HG03457 (cell line): ENCODE results near the gene SRD5A3.

Experiments used
- ATAC-seq: cut with Tn5 transposase; IDR thresholded peaks from one replicate; pipeline ENCODE4 v1.9.1; 2021; ENCODE audit warnings: moderate number of reproducible peaks; ENCODE audit not compliant: unreplicated experiment

SRD5A3 gene

GRCh38 chr4:55345980-55346850 is at the start of gene SRD5A3:
TSS of gene SRD5A3 (plus strand) at chr4:55346242. CDS start at chr4:55346337, 95 bp downstream.
- peak; percentile 94 for ATAC-seq

DNA sequence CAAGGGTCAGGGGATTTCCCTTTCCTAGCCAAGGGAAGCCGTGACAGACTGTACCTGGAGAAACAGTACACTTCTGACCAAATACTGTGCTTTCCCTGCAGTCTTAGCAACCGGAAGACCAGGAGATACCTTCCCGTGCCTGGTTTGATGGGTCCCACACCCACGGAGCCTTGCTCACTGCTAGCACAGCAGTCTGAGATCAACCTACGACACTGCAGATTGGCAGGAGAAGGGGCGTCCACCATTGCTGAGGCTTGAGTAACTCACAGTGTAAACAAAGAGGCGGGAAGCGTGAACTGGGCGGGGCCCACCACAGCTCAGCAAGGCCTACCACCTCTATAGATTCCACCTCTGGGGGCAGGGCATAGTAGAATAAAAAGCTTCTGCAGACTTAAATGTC is 48.7 kb upstream of the SRD5A3 start:
- no peak for ATAC-seq

GRCh38 chr4:55303760-55304165 is 42.3 kb upstream of the SRD5A3 start:
- no peak for ATAC-seq

DNA sequence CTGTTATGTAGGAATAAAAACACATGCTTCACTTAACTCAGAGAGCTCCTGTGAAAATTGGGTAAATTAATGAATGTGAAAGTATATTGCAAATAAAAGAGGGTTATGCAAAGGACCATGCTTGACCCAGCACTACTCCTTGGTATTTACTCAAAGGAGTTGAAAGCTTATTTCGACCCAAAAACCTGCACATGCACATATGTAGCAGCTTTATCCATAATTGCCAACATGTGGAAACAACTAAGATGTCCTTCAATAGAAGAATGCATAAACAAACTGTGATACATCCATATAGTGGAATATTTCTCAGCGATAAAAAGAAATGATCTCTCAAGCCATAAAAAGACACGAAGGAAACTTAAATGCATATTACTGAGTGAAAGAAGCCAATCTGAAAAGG is 41.7 kb upstream of the SRD5A3 start:
- no peak for ATAC-seq

DNA sequence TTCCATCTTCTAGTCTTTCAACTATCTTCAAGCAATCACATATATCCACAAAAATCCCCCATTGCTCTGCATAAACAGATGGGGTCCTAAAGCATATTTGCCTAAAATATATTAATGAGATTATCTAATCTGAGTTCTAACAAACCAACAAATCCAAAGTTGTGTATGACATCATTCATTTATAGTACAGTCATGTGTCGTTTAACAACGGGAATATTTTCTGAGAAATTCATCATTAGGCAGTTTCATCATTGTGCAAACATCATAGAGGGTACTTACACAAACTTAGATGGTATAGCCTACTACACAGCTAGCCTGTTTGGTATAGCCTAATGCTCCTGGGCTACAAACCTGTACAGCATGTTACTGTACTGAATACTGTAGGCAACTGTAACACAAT is 38.0 kb upstream of the SRD5A3 start:
- ATAC-seq: no peak

DNA sequence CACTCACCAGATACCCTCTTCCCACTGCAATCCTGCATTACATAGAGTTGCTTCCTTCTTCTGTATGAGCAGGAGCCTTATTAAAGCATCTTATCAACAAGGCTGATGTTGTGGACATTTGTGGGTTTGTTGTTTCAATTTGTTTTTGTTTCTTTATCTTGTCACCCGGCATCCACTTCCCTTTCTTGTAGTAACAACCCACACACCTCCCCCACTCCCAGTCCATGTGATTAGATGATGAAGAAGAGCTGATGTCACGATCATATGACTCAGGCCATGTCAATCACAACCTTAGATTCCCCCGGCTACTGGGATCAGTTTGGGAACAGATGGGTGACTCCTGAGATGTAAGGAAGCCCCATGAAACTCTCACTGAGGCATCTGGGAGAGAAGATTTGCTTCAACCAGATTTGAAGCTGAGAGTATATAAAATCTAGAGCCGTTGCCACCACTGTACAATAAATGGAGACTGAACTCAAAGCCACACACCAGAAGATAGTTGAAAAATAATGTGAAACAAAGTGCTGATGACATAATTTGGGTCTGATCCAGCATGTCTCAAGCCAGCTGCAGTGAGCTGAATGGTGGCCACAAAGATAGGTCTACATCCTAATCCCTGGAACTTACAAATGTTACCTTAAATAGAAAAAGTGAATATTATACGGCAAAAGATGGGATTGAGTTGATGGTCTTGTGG is 34.1 kb upstream of the SRD5A3 start:
- ATAC-seq: no peak

- peak; percentile 82 for ATAC-seq
Observed at GRCh38 chr4:55312489-55313101, 33.4 kb upstream of the SRD5A3 start.

DNA sequence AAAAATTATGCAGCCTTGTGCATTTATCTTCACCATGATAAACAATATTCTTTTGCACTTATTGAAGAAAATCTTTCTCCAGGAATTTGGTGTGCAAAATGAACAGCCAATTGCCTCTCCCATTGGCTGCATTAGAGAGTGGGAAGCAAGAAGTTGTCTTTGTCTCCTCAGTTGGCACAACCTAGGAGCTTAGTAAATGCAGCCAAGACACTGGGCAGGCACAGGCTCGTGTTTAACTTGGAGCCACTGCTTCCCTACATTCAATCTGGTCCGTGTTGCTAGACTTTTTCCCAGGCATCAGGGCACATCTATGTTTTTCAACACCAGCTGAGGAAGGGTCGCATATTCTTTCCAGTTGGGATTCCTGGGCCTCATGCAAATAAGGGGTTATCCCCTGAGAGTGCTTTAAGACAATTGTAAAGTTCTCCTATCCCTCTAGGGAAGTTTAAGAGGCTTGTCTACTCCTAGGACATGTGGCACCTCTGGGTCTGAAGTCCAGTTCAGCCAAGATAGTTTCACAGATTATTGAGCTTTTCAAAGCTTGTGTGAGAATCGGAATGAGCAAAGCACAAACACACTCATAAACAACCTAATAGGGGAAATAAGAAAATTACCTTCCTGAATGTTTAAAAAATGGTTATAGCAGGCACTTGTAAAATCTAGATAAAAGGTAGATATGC is 31.8 kb upstream of the SRD5A3 start:
- no peak for ATAC-seq

- no peak for ATAC-seq
Observed at GRCh38 chr4:55318175-55319129, 27.6 kb upstream of the SRD5A3 start.

DNA sequence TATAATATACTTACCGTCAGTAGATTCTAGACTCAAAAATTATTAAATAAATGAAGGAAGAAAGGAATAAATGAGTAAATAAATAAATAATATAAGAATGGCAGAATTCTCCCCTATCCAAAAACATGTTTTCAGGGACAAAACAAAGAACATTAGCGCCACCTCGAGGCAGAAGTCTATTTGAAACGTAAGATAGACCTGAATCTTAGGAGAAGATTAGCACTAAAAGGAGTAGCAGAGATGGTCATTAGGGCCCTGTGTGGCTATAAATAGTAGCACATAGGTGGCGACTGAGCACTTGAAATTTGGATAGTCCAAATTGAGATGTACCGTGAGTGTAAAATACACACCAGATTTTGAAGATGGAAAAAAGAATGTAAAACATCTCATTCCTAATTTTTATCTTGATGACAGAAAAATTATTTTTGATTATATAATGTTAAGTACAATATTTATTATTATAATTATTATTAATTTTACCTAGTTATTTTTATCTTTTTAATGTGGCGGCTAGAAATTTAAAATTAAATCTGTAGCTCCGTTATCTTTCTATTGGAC is 24.3 kb upstream of the SRD5A3 start:
- no peak for ATAC-seq

DNA sequence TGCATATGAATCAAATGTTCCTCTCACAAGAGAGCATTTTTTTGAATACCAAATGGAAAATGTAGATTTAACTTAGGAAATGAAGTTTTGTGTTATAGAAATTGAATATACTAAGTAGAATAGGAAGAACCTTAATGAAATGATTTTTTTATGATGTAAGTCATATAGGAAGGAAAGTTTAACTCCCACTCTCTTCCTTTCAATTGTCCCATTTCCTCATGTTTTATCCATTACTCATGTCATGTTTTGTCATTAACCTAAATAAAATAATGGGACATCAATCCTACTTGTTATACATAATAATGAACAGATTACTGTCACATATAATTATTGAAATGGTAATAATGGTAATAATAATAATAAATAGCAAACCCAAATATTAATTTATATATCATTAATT is 22.7 kb upstream of the SRD5A3 start:
- ATAC-seq: no peak

DNA sequence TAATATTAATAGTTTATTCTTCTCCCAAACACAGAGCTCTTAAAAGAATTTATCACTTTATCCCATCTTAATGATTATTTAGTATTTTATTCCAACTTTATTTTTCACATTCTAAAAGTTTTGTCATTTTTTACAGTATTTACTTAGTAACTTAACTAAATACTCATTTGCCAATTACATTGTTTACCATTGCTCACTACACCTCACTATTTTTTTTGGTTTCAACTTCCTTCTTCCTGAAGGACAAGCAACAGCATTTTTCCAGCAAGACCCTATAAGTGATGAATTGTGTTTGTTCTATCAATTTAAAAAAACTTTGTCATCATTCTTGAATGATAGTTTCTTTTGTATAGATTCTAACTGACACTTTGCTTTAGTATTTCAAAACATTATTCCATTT is 19.4 kb upstream of the SRD5A3 start:
- no peak for ATAC-seq

- no peak for ATAC-seq
Observed at GRCh38 chr4:55329012-55329411, 17.0 kb upstream of the SRD5A3 start.

GRCh38 chr4:55330241-55330640 is 15.8 kb upstream of the SRD5A3 start:
- ATAC-seq: no peak

DNA sequence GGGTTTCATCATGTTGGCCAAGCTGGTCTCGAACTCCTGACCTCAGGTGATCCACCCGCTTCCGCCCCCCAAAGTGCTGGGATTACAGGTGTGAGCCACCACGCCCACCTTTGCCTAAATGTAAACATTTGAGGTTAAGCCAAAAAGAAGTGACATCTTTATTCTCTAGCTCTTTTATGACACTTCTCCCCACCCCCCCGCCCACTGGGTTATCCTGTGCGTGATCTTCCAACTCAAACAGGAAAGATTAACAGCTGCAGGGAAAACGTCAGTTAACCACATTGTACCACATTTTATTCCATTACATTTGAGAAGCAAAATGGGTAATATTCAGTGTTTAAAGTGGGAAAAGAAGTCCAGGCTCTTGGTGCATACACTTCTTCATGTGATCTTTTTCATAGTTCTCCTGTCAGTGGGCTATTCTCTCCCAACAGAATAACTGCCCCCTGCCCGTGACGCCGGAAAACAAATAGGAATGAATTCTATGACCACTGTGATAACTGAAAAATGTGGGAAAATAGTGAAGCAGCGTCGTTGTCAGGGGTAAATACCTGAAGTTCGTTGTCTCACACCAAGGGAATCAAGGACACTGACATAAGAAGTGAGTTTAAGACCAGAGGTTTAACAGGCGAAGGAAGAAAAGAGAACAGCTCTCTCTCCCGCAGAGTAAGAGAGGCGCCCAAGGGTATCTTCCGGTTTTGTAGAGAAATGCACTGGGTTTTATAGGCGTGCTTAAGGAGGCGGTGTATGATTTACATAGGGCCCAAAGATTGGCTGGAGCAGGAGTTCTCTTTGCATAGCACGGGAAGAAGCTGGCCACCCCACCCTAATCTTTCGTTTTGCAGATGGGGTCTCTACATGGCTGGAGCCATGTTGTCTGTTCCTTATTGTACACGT is 9.7 kb upstream of the SRD5A3 start:
- ATAC-seq: no peak

GRCh38 chr4:55337944-55338343 is 8.1 kb upstream of the SRD5A3 start:
- ATAC-seq: no peak

- no peak for ATAC-seq
Observed at GRCh38 chr4:55338486-55338885, 7.6 kb upstream of the SRD5A3 start.

DNA sequence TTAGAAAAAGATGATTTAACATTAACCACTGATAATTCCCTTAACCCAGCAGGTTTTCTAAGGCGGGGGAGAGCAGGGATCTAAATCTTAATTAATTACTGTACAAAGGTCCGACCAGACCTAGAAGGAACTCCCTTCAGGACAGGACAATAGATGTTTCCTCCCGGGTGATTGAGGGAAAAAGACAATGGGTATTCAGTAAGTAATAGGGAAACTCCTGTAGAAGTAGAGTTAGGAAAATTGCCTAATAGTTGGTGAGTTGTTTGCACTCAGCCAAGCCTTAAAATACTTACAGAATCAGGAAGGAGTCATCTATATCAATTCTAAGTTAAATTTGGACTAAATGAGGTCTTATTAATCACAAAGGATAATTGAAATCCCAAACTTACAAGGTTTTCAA is 5.8 kb upstream of the SRD5A3 start:
- ATAC-seq: no peak

- ATAC-seq: no peak
Observed at GRCh38 chr4:55343887-55344286, 2.2 kb upstream of the SRD5A3 start.
